IMR-90 (cell line): Measurements from ENCODE around the gene SYNGR3. TPM values are rescaled to one million over a fixed set of nuclear protein-coding genes. Genes with fewer than 3 reads are reported as not detected.

Source experiments
- ATAC-seq: fragments of 200-7000 bp; cut with Tn5 transposase; 2 replicates; pipeline ENCODE4 v1.9.1; 2020; ENCODE audit warnings: low read depth, mild to moderate bottlenecking, moderate library complexity
- BruUV-seq: library from RNA; stranded (reverse); fragments of 400-500 nt; replicated peaks from 2 replicates; lab custom pipeline; 2021; lab: Mats Ljungman, UMichigan
- CTCF ChIA-PET: fragments of 300-600 bp; formaldehyde crosslinking; extraction: SDS; loops from one replicate; lab custom pipeline; 2021; ENCODE audit warnings: antibody characterized with exemption; lab: Yijun Ruan, JAX
- POLR2A ChIA-PET: fragments of 300-600 bp; sonication (Branson Sonifier 250); formaldehyde crosslinking; loops from one replicate; lab custom pipeline; 2022; ENCODE audit warnings: antibody characterized with exemption; ENCODE audit not compliant: unreplicated experiment; lab: Charles Lee
- DNase-seq: peaks from one replicate; pipeline ENCODE4 v3.0.0; 2013
- H2AFZ ChIP-seq: replicated peaks from 2 replicates; pipeline ENCODE3; 2013; ENCODE audit warnings: low read length, mild to moderate bottlenecking; ENCODE audit not compliant: poor library complexity
- H2AK5ac ChIP-seq: 2 replicates; pipeline ENCODE4 v1.6.1; 2013; ENCODE audit warnings: low read depth, low read length, inconsistent platforms
- H2AK9ac ChIP-seq: replicated peaks from 2 replicates; pipeline ENCODE3; 2013; ENCODE audit warnings: mild to moderate bottlenecking, low read depth, low read length, moderate library complexity; ENCODE audit not compliant: poor library complexity
- H2BK120ac ChIP-seq: 2 replicates; pipeline ENCODE4 v1.6.1; 2013; ENCODE audit warnings: low read depth, low read length, inconsistent platforms
- H2BK15ac ChIP-seq: 3 replicates; pipeline ENCODE4 v1.6.1; 2013; ENCODE audit warnings: low read depth, low read length, inconsistent platforms
- H2BK20ac ChIP-seq: 2 replicates; pipeline ENCODE4 v1.6.1; 2013; ENCODE audit warnings: low read depth, mild to moderate bottlenecking, inconsistent platforms, low read length, moderate library complexity
- H2BK5ac ChIP-seq: 2 replicates; pipeline ENCODE4 v1.6.1; 2013; ENCODE audit warnings: mild to moderate bottlenecking, low read depth, low read length, inconsistent platforms; ENCODE audit not compliant: poor library complexity, severe bottlenecking
- H3K14ac ChIP-seq: replicated peaks from 2 replicates; pipeline ENCODE4 v1.6.1; 2013; ENCODE audit warnings: low read depth, low read length, inconsistent platforms
- H3K18ac ChIP-seq: 2 replicates; pipeline ENCODE4 v1.6.1; 2013; ENCODE audit warnings: low read depth, low read length, control low read depth
- H3K23ac ChIP-seq: 2 replicates; pipeline ENCODE4 v1.6.1; 2013; ENCODE audit warnings: low read depth, low read length, inconsistent platforms
- H3K27ac ChIP-seq: 2 replicates; pipeline ENCODE4 v1.5.1; 2013; ENCODE audit warnings: mild to moderate bottlenecking, control low read depth, low read length; ENCODE audit not compliant: insufficient read depth
- H3K27me3 ChIP-seq: 2 replicates; pipeline ENCODE4 v1.6.1; 2013; ENCODE audit warnings: low read length; ENCODE audit not compliant: control insufficient read depth, insufficient read depth
- H3K36me3 ChIP-seq: 2 replicates; pipeline ENCODE4 v1.6.1; 2013; ENCODE audit warnings: low read length, mixed read lengths; ENCODE audit not compliant: control insufficient read depth, insufficient read depth
- H3K4ac ChIP-seq: 2 replicates; pipeline ENCODE4 v1.6.1; 2013; ENCODE audit warnings: low read depth, low read length, inconsistent platforms
- H3K4me1 ChIP-seq: 2 replicates; pipeline ENCODE4 v1.6.1; 2013; ENCODE audit warnings: low read length, mixed read lengths; ENCODE audit not compliant: control insufficient read depth, insufficient read depth
- H3K4me2 ChIP-seq: 2 replicates; pipeline ENCODE4 v1.6.1; 2013; ENCODE audit warnings: low read depth, mild to moderate bottlenecking, control low read depth, low read length, moderate library complexity
- H3K4me3 ChIP-seq: 2 replicates; pipeline ENCODE4 v1.5.1; 2013; ENCODE audit warnings: low read depth, mild to moderate bottlenecking, control low read depth, low read length, moderate library complexity; ENCODE audit not compliant: insufficient read depth
- H3K56ac ChIP-seq: 2 replicates; pipeline ENCODE4 v1.6.1; 2013; ENCODE audit warnings: low read length, inconsistent platforms; ENCODE audit not compliant: insufficient read depth; ENCODE audit errors: extremely low read depth
- H3K79me1 ChIP-seq, 2 experiments: 2 replicates each; pipeline ENCODE4 v1.6.1; 2013; ENCODE audit warnings: low read length in 2 of 2, inconsistent platforms in 1 of 2, low read depth in 1 of 2
- H3K9ac ChIP-seq: 2 replicates; pipeline ENCODE4 v1.6.1; 2013; ENCODE audit warnings: low read depth, low read length, control low read depth
- H3K9me1 ChIP-seq: 2 replicates; pipeline ENCODE4 v1.6.1; 2013; ENCODE audit warnings: low read length, inconsistent platforms; ENCODE audit not compliant: insufficient read depth
- H3K9me3 ChIP-seq: 2 replicates; pipeline ENCODE4 v1.6.1; 2013; ENCODE audit warnings: low read length; ENCODE audit not compliant: control insufficient read depth, insufficient read depth
- H4K20me1 ChIP-seq: 2 replicates; pipeline ENCODE4 v1.6.1; 2013; ENCODE audit warnings: low read length, inconsistent platforms; ENCODE audit not compliant: insufficient read depth
- H4K5ac ChIP-seq: 2 replicates; pipeline ENCODE4 v1.6.1; 2013; ENCODE audit warnings: mild to moderate bottlenecking, low read depth, low read length, control low read depth
- H4K8ac ChIP-seq, 2 experiments: 2 replicates each; pipeline ENCODE4 v1.6.1; 2013; ENCODE audit warnings: low read depth in 2 of 2, low read length in 2 of 2, control low read depth in 1 of 2, inconsistent platforms in 1 of 2
- H4K91ac ChIP-seq: 2 replicates; pipeline ENCODE4 v1.6.1; 2013; ENCODE audit warnings: low read depth, low read length, inconsistent platforms; ENCODE audit not compliant: insufficient read depth
- BHLHE40 ChIP-seq: fragments of 150-350 bp; IDR thresholded peaks from 2 replicates; pipeline ENCODE4 v1.6.1; 2016; ENCODE audit warnings: mild to moderate bottlenecking, low read depth, low read length
- CEBPB ChIP-seq: IDR thresholded peaks from 2 replicates; pipeline ENCODE4 v1.6.1; 2012; ENCODE audit warnings: low read depth, low read length, improper control_type of control experiment
- CHD1 ChIP-seq: IDR thresholded peaks from 2 replicates; pipeline ENCODE4 v1.6.1; 2012; ENCODE audit warnings: low read depth, low read length, improper control_type of control experiment
- CTCF ChIP-seq: conservative IDR thresholded peaks from 2 replicates; pipeline ENCODE4 v1.5.1; 2012; ENCODE audit warnings: mild to moderate bottlenecking, low read depth, low read length, improper control_type of control experiment
- ELK1 ChIP-seq: fragments of 150-350 bp; IDR thresholded peaks from 2 replicates; pipeline ENCODE4 v1.6.1; 2016; ENCODE audit warnings: low read depth, mild to moderate bottlenecking, low read length, moderate library complexity, borderline replicate concordance
- FOS ChIP-seq: fragments of 150-350 bp; IDR thresholded peaks from 2 replicates; pipeline ENCODE4 v1.6.1; 2016; ENCODE audit warnings: low read depth, low read length
- MAFK ChIP-seq: IDR thresholded peaks from 2 replicates; pipeline ENCODE4 v1.6.1; 2012; ENCODE audit warnings: low read depth, low read length, improper control_type of control experiment
- MAZ ChIP-seq: IDR thresholded peaks from 2 replicates; pipeline ENCODE4 v1.6.1; 2012; ENCODE audit warnings: low read depth, mild to moderate bottlenecking, low read length, improper control_type of control experiment, moderate library complexity, borderline replicate concordance
- MXI1 ChIP-seq: IDR thresholded peaks from 2 replicates; pipeline ENCODE4 v1.6.1; 2012; ENCODE audit warnings: low read depth, mild to moderate bottlenecking, low read length, moderate library complexity, borderline replicate concordance
- NFE2L2 ChIP-seq: fragments of 150-350 bp; IDR thresholded peaks from 2 replicates; pipeline ENCODE4 v1.6.1; 2016; ENCODE audit warnings: low read depth, mild to moderate bottlenecking, low read length
- POLR2A ChIP-seq: IDR thresholded peaks from 2 replicates; pipeline ENCODE4 v1.6.1; 2012; ENCODE audit warnings: mild to moderate bottlenecking, low read depth, low read length
- RAD21 ChIP-seq: IDR thresholded peaks from 2 replicates; pipeline ENCODE4 v1.6.1; 2012; ENCODE audit warnings: low read length, improper control_type of control experiment
- RCOR1 ChIP-seq: IDR thresholded peaks from 2 replicates; pipeline ENCODE4 v1.6.1; 2012; ENCODE audit warnings: mild to moderate bottlenecking, low read length, improper control_type of control experiment; ENCODE audit not compliant: insufficient replicate concordance
- RFX5 ChIP-seq: IDR thresholded peaks from 2 replicates; pipeline ENCODE4 v1.8.0; 2012; ENCODE audit warnings: low read depth, mild to moderate bottlenecking, low read length, moderate library complexity
- USF2 ChIP-seq: fragments of 150-350 bp; IDR thresholded peaks from 2 replicates; pipeline ENCODE4 v1.6.1; 2017; ENCODE audit warnings: mild to moderate bottlenecking, antibody characterized with exemption, low read length, low read depth
- WGBS, 2 experiments: methylation state at CpG; one replicate each; pipeline versions ENCODE4 v1.1.5 to v1.1.7; 2013; ENCODE audit warnings: missing lambda C conversion rate in 2 of 2; ENCODE audit not compliant: insufficient read length in 1 of 2; ENCODE audit errors: extremely low coverage in 2 of 2; 5-methylcytosine and 5-hydroxymethylcytosine counted together
- dilution Hi-C: fragments of 300-500 bp; cut with HindIII; formaldehyde crosslinking; loops from one replicate; pipeline ENCODE4 v1.14.3; 2018; ENCODE audit warnings: low sequenced_read_pairs; ENCODE audit not compliant: unreplicated experiment
- in situ Hi-C: fragments of 300-500 bp; cut with MboI; formaldehyde crosslinking; loops from 3 replicates; pipeline ENCODE4 v1.14.3; 2019; ENCODE audit warnings: low sequenced_read_pairs, inconsistent platforms, mixed read lengths
- intact Hi-C: fragments of 100-400 bp; cut with micrococcal nuclease; formaldehyde crosslinking; loops from 2 replicates; pipeline ENCODE4 v1.10.0; 2022
- polyA plus RNA-seq, 3 experiments: library from polyadenylated mRNA; depleted of rRNA; stranded (reverse); fragments of >200 nt; gene quantifications; 2 replicates each; pipeline ENCODE4 v1.2.3, GENCODE V29; 2012; ENCODE audit warnings: low replicate concordance in 1 of 3
- total RNA-seq: library from RNA; depleted of rRNA; stranded (reverse); fragments of >200 nt; gene quantifications from 2 replicates; pipeline ENCODE4 v1.2.3, GENCODE V29; 2012

The SYNGR3 gene
- total and polyA plus RNA-seq, 2 of the 4 experiments (the other 2 are of a cell fraction) = 1.8 to 5.8 TPM

- dilution Hi-C loops (no loop called here), intact Hi-C loops (no loop called here), in situ Hi-C loops (no loop called here)
- Histone ChIP-seq H4K5ac (no peak overlapping the region), H3K4ac (no peak overlapping the region), H4K8ac (no peak overlapping the region), H3K9me3 (no peaks in the 10 kb centered on the region), H3K23ac (no peak overlapping the region), H2BK20ac (no peak overlapping the region), H3K79me1 (peaks cover 21 to 29% of the 10 kb centered on the region in 2 experiments), H3K14ac (no peak overlapping the region), H3K27me3 (peaks cover 23% of the 10 kb centered on the region), H2BK5ac (no peak overlapping the region), H2BK15ac (no peak overlapping the region), H2BK120ac (no peak overlapping the region), H3K4me2 (no peak overlapping the region), H3K18ac (no peak overlapping the region), H2AK5ac (no peak overlapping the region), H2AFZ (no peak overlapping the region), H3K4me3 (no peak overlapping the region), H3K36me3 (peaks cover 13% of the 10 kb centered on the region), H3K9me1 (peaks cover 9% of the 10 kb centered on the region), H3K4me1 (peaks cover 14% of the 10 kb centered on the region), H2AK9ac (no peak overlapping the region), H3K27ac (no peak overlapping the region), H3K9ac (no peak overlapping the region), H4K20me1 (no peaks in the 10 kb centered on the region; the same call in 1 of the 2 replicates), H3K56ac (no peak overlapping the region), H4K91ac (no peak overlapping the region)
- TF ChIP-seq POLR2A (no peak), MAFK (no peak), NFE2L2 (no peak), RFX5 (no peak), FOS (no peak), RCOR1 (no peak), RAD21 (no peak), BHLHE40 (no peak), ELK1 (no peak), CHD1 (no peak), CTCF (no peak), MXI1 (no peak), USF2 (no peak), CEBPB (no peak), MAZ (no peak)
- BruUV-seq = no TSS peak
- no CpG with 5 or more reads among the region's 10 CpGs for WGBS, 2 experiments
- ATAC-seq = no peak
- ChIA-PET CTCF (no interaction called here), POLR2A (no interaction called here)
- no peak for DNase-seq
These were observed 2.6 kb upstream of the SYNGR3 start for GRCh38 chr16:1987198-1987597.
